ENCODE measurements around the gene TAF11L5. TPM values are rescaled to one million over a fixed set of nuclear protein-coding genes. Genes with fewer than 3 reads are reported as not detected.
"Not testable (repeated sequence)": the region's sequence is repeated elsewhere in the genome, so short reads cannot be mapped to it uniquely, and the experiment has no call there.

TAF11L5 gene
- total RNA-seq, 2 donors from 2014 or later, result not detected

DNA sequence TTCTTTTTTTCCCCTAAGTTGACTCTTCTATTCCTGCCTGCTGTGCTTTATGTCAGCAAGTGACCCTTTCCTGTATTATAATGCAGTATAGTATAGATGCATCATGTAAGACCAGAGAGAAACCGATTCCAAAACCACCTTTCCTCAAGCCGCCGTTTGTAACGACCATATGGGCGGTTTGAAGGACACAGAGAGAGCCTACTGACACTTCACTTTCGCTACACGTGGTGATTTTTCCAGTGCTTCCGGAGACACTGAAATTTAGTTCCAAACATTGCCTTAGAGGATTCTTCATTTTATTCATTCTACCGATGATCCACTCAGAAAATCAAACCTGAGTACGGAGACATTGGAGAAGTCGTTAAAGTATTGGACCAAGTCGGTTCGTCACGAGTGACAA is 5.5 kb upstream of the TAF11L5 start:
- intact Hi-C loops (cut with DNase I); H3K27me3 ChIP-seq; H3K36me3 ChIP-seq (replicated peaks in 1 of 2; ENCODE audit: insufficient read depth in 1 of 2, low read depth in 2 of 2); H3K4me1 ChIP-seq; H3K27ac ChIP-seq; H3K9me3 ChIP-seq; H3K4me3 ChIP-seq; ATAC-seq; DNase-seq: not testable (repeated sequence)
- WGBS, 2 donors, result 83 to 87% methylated on average over 9 of the region's 14 CpGs

DNA sequence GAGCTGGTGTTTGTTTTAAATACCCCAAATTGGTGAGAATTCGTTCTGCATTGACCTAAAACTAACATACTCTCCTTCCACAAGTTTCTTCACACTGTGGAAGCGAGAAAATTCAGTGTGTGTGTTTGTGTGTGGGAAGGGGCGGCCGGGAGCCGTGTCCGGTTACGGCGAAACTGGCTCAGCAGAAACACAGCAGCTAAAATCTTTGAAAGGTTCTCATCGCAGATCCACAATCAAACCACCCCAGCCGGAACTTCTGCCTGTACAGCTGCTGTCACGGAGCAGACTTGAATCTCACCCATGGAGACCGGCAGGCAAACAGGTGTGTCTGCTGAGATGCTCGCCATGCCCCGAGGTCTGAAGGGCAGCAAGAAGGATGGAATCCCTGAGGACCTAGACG is 3.5 kb upstream of the TAF11L5 start, which contains the start of gene TAF11L4:
Gene TAF11L4, plus strand, starts transcription at position 301 of the 400 bp plus-strand sequence.
- intact Hi-C loops (cut with DNase I); DNase-seq: not testable (repeated sequence)

DNA sequence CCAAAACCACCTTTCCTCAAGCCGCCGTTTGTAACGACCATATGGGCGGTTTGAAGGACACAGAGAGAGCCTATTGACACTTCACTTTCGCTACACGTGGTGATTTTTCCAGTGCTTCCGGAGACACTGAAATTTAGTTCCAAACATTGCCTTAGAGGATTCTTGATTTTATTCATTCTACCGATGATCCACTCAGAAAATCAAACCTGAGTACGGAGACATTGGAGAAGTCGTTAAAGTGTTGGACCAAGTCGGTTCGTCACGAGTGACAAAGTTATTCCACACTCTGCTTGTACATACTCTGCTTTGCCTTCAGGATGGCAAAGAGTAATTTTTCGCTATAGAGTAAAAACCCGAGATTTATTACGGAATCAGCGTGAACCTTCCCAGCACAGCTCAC is 1.5 kb downstream of the TAF11L5 start:
- WGBS, 2 donors, result 79 to 84% methylated on average over 13 of the region's 17 CpGs

More for the DNA sequence above, 3.5 kb upstream of the TAF11L5 start, which contains the start of gene TAF11L4:
- not testable (repeated sequence) for H3K27ac ChIP-seq; H3K36me3 ChIP-seq (replicated peaks in 1 of 2; ENCODE audit: insufficient read depth in 1 of 2, low read depth in 2 of 2); H3K4me3 ChIP-seq; ATAC-seq; H3K9me3 ChIP-seq; H3K4me1 ChIP-seq; H3K27me3 ChIP-seq
- WGBS, 2 donors, result no CpG with 5 or more reads among the region's 15 CpGs

DNA sequence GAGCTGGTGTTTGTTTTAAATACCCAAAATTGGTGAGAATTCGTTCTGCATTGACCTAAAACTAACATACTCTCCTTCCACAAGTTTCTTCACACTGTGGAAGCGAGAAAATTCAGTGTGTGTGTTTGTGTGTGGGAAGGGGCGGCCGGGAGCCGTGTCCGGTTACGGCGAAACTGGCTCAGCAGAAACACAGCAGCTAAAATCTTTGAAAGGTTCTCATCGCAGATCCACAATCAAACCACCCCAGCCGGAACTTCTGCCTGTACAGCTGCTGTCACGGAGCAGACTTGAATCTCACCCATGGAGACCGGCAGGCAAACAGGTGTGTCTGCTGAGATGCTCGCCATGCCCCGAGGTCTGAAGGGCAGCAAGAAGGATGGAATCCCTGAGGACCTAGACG is 3.3 kb downstream of the TAF11L5 start, which contains the start of gene TAF11L6:
Gene TAF11L6, plus strand, starts transcription at position 301 of the 400 bp plus-strand sequence.
- H3K36me3 ChIP-seq (replicated peaks in 1 of 2; ENCODE audit: insufficient read depth in 1 of 2, low read depth in 2 of 2); ATAC-seq; H3K9me3 ChIP-seq; H3K27me3 ChIP-seq; H3K4me3 ChIP-seq; DNase-seq; intact Hi-C loops (cut with DNase I); H3K27ac ChIP-seq; H3K4me1 ChIP-seq: not testable (repeated sequence)
- no CpG with 5 or more reads among the region's 15 CpGs for WGBS, 2 donors

More for the DNA sequence above, 1.5 kb downstream of the TAF11L5 start:
- ATAC-seq; H3K27ac ChIP-seq; H3K9me3 ChIP-seq; H3K4me1 ChIP-seq; H3K4me3 ChIP-seq; H3K27me3 ChIP-seq; H3K36me3 ChIP-seq (replicated peaks in 1 of 2; ENCODE audit: insufficient read depth in 1 of 2, low read depth in 2 of 2); intact Hi-C loops (cut with DNase I): not testable (repeated sequence)
- peak in 3 of 4 donors; percentile 19 to 35 (median 25) for DNase-seq

Small RNA genes within 50 kb of the gene (small RNA-seq; reads per million reads assigned to genes)
- gene AC106774.3, result not detected

Other genes with a start within 250 kb of the TAF11L5 start
- not detected for gene TAF11L2, start 27.0 kb upstream of the TAF11L5 start, total RNA-seq
- gene TAF11L3, start 6.9 kb upstream of the TAF11L5 start, total RNA-seq, result not detected
- not detected for gene TAF11L4, start 3.4 kb upstream of the TAF11L5 start, total RNA-seq
- not detected for gene TAF11L6, start 3.4 kb downstream of the TAF11L5 start, total RNA-seq
- not detected for gene TAF11L7, start 60.5 kb downstream of the TAF11L5 start, total RNA-seq
- not detected for gene TAF11L8, start 65.7 kb downstream of the TAF11L5 start, total RNA-seq
- not detected for gene TAF11L9, start 69.2 kb downstream of the TAF11L5 start, total RNA-seq
- not detected for gene TAF11L10, start 72.6 kb downstream of the TAF11L5 start, total RNA-seq
- gene TAF11L11, start 78.9 kb downstream of the TAF11L5 start, total RNA-seq, result not detected
- not detected for gene TAF11L12, start 85.2 kb downstream of the TAF11L5 start, total RNA-seq
- gene TAF11L13, start 106.9 kb downstream of the TAF11L5 start, total RNA-seq, result not detected
- not detected for gene TAF11L14, start 109.2 kb downstream of the TAF11L5 start, total RNA-seq